Measurements from ENCODE around the gene OSBPL5. TPM values are rescaled to one million over a fixed set of nuclear protein-coding genes. Genes with fewer than 3 reads are reported as not detected.
A peak's percentile ranks its signal among the peaks of the same experiment; 100 is the strongest.

The OSBPL5 gene
- total and polyA plus RNA-seq, 2 donors (not counting 1 experiment from before 2014, with no cell fraction given) = 12.4 to 49.0 TPM

DNA sequence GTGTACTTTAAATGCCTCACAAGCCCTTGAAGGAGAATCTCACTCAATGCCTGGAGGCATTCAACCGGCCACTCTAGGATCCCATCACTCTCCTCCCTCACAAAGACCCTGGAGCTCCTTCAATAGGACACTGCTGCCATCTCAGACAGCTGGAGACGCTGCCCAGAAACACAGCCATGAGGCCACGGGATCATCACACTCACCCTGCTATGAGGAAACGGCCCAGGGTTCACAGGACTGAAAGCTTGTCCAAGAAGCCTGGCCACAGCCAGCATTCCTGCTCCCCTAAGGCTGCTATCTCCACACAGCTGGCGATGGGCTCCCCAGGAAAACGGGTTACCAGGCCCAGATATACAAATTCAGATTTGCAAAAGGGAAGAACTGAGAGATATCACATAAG is 121.1 kb downstream of the OSBPL5 start:
- H3K79me2 ChIP-seq (ENCODE audit: control insufficient read depth, insufficient read depth, low read length) = peaks cover 69% of the 10 kb centered on the region
- no peak overlapping the region for H3K9ac ChIP-seq (ENCODE audit: insufficient read depth, low read length)
- DNase-seq (ENCODE audit: low read depth in 2 of 2) = peak in 1 of 2 donors; percentile 44
- H3K4me1 ChIP-seq (ENCODE audit: control insufficient read depth, extremely low read depth, insufficient read depth, low read length) = peaks cover 12% of the 10 kb centered on the region
- H4K20me1 ChIP-seq (ENCODE audit: control insufficient read depth, extremely low read depth, insufficient read depth, low read length) = no peaks in the 10 kb centered on the region
- TF ChIP-seq, protein P1, sequence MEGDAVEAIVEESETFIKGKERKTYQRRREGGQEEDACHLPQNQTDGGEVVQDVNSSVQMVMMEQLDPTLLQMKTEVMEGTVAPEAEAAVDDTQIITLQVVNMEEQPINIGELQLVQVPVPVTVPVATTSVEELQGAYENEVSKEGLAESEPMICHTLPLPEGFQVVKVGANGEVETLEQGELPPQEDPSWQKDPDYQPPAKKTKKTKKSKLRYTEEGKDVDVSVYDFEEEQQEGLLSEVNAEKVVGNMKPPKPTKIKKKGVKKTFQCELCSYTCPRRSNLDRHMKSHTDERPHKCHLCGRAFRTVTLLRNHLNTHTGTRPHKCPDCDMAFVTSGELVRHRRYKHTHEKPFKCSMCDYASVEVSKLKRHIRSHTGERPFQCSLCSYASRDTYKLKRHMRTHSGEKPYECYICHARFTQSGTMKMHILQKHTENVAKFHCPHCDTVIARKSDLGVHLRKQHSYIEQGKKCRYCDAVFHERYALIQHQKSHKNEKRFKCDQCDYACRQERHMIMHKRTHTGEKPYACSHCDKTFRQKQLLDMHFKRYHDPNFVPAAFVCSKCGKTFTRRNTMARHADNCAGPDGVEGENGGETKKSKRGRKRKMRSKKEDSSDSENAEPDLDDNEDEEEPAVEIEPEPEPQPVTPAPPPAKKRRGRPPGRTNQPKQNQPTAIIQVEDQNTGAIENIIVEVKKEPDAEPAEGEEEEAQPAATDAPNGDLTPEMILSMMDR (conservative IDR thresholded peaks at IDR 0.05 in 1 of 2, IDR thresholded peaks at IDR 0.05 in 1 of 2; ENCODE audit: low read depth in 1 of 2, low read length in 2 of 2) = no peak
- TF ChIP-seq EZH2 (IDR thresholded peaks at IDR 0.05; ENCODE audit: low read length, missing control alignments) = no peak
- H3K4me2 ChIP-seq (ENCODE audit: extremely low read depth, insufficient read depth, low read length) = peak overlapping the region; percentile 15
- no peaks in the 10 kb centered on the region for H3K9me3 ChIP-seq (ENCODE audit: control insufficient read depth, insufficient read depth, low read depth, low read length)
- no peaks in the 10 kb centered on the region for H3K27me3 ChIP-seq (ENCODE audit: control insufficient read depth, insufficient read depth, low read length)
- peaks cover 27% of the 10 kb centered on the region for H3K36me3 ChIP-seq (ENCODE audit: control insufficient read depth, insufficient read depth, low read length)
- H2AFZ ChIP-seq (ENCODE audit: low read length) = no peak overlapping the region
- peak overlapping the region; percentile 69 for H3K27ac ChIP-seq (ENCODE audit: insufficient read depth, low read length)
- no peak overlapping the region for H3K4me3 ChIP-seq (replicated peaks in 1 of 4; ENCODE audit: control extremely low read depth in 1 of 4, insufficient read depth in 1 of 4, low read depth in 3 of 4, low read length in 4 of 4)

DNA sequence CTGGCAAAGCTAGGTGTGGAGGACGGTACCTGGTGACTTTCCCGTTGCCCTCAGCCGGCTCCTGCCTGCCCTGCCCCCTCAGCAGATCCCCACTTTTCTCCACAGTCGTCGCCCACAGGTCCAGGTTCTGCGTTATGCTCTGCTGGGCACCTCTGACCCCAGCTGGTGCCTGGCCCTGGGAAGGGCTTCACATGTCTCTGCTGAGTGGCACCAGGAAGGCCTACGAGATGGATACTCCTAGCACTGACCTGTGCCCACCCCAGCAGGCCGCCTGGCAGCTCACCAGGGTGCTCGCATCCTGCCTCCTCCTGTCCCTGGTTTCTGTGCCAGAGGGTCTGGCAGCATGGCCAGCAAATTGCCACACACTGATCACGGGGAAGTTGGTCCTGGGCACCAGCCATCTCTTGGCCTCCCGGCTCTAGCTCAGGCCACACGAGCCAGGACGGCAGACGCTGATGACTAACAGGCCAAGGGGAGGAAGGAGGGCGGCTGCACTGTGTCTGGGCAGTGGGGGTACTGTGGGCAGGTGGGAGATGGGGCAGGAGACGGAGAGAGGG is 121.7 kb downstream of the OSBPL5 start:
- peak; percentile 33 to 62 for DNase-seq (ENCODE audit: low read depth in 2 of 2)
- Histone ChIP-seq H3K9ac (ENCODE audit: insufficient read depth, low read length) (no peak overlapping the region), H4K20me1 (ENCODE audit: control insufficient read depth, extremely low read depth, insufficient read depth, low read length) (no peaks in the 10 kb centered on the region), H3K79me2 (ENCODE audit: control insufficient read depth, insufficient read depth, low read length) (peaks cover 63% of the 10 kb centered on the region), H3K9me3 (ENCODE audit: control insufficient read depth, insufficient read depth, low read depth, low read length) (no peaks in the 10 kb centered on the region), H3K4me3 (replicated peaks in 1 of 4; ENCODE audit: control extremely low read depth in 1 of 4, insufficient read depth in 1 of 4, low read depth in 3 of 4, low read length in 4 of 4) (no peak overlapping the region), H3K4me2 (ENCODE audit: extremely low read depth, insufficient read depth, low read length) (no peak overlapping the region), H3K4me1 (ENCODE audit: control insufficient read depth, extremely low read depth, insufficient read depth, low read length) (peaks cover 10% of the 10 kb centered on the region), H2AFZ (ENCODE audit: low read length) (no peak overlapping the region), H3K27ac (ENCODE audit: insufficient read depth, low read length) (peak overlapping the region; percentile 69), H3K36me3 (ENCODE audit: control insufficient read depth, insufficient read depth, low read length) (peaks cover 30% of the 10 kb centered on the region), H3K27me3 (ENCODE audit: control insufficient read depth, insufficient read depth, low read length) (no peaks in the 10 kb centered on the region)
- TF ChIP-seq EZH2 (IDR thresholded peaks at IDR 0.05; ENCODE audit: low read length, missing control alignments) = no peak
- TF ChIP-seq, protein P1 (conservative IDR thresholded peaks at IDR 0.05 in 1 of 2, IDR thresholded peaks at IDR 0.05 in 1 of 2; ENCODE audit: low read depth in 1 of 2, low read length in 2 of 2) = no peak

DNA sequence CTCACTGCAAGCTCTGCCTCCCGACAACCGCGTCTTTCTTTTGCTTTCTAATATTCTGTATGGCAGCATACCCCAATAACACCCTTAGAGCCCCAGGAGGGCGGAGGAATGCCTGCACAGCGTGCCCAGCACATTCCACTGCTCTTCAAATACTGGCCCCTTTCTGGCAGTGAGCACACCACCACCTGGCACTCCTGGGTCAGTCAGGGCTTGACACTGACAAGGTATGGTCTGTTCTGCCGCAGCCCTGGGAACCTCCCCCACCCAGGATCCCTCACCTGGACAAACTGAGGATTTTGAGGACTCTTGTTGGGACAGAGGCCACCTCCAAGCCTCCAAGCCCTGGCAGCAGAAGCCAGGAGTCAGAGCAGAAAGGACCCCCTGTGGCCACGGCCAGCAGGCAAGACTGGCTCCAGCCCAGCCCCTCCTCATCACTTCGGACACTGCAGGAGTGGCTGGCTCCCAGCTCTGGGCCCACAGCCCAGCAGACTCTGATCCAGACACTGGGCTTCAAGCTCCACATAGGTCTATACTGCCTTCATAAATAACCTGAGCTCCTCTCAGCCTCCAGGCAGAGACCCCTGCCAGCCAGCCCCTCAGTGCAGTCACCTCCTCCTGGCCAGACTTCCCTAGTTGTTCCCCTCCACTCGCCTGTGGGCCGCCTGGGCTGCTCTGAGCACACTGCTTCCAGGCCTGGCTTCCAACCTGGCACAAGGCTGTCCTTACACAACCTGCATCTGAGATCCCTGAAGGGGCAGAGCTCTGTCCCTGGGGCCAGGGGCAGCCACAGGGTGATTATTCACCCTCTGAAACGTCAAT is 122.4 kb downstream of the OSBPL5 start:
- no peak for TF ChIP-seq EZH2 (IDR thresholded peaks at IDR 0.05; ENCODE audit: low read length, missing control alignments)
- TF ChIP-seq, protein P1 (conservative IDR thresholded peaks at IDR 0.05 in 1 of 2, IDR thresholded peaks at IDR 0.05 in 1 of 2; ENCODE audit: low read depth in 1 of 2, low read length in 2 of 2) = no peak
- H3K4me2 ChIP-seq (ENCODE audit: extremely low read depth, insufficient read depth, low read length) = no peak overlapping the region
- H3K27ac ChIP-seq (ENCODE audit: insufficient read depth, low read length) = peak overlapping the region; percentile 69
- H3K4me3 ChIP-seq (replicated peaks in 1 of 4; ENCODE audit: control extremely low read depth in 1 of 4, insufficient read depth in 1 of 4, low read depth in 3 of 4, low read length in 4 of 4) = no peak overlapping the region
- peaks cover 56% of the 10 kb centered on the region for H3K79me2 ChIP-seq (ENCODE audit: control insufficient read depth, insufficient read depth, low read length)
- H3K27me3 ChIP-seq (ENCODE audit: control insufficient read depth, insufficient read depth, low read length) = no peaks in the 10 kb centered on the region
- no peaks in the 10 kb centered on the region for H4K20me1 ChIP-seq (ENCODE audit: control insufficient read depth, extremely low read depth, insufficient read depth, low read length)
- no peak for DNase-seq (ENCODE audit: low read depth in 2 of 2)
- H3K36me3 ChIP-seq (ENCODE audit: control insufficient read depth, insufficient read depth, low read length) = peaks cover 33% of the 10 kb centered on the region
- H3K9ac ChIP-seq (ENCODE audit: insufficient read depth, low read length) = no peak overlapping the region
- H3K4me1 ChIP-seq (ENCODE audit: control insufficient read depth, extremely low read depth, insufficient read depth, low read length) = peaks cover 10% of the 10 kb centered on the region
- no peak overlapping the region for H2AFZ ChIP-seq (ENCODE audit: low read length)
- H3K9me3 ChIP-seq (ENCODE audit: control insufficient read depth, insufficient read depth, low read depth, low read length) = no peaks in the 10 kb centered on the region
